Measurements from ENCODE around the gene SHH.

DNA sequence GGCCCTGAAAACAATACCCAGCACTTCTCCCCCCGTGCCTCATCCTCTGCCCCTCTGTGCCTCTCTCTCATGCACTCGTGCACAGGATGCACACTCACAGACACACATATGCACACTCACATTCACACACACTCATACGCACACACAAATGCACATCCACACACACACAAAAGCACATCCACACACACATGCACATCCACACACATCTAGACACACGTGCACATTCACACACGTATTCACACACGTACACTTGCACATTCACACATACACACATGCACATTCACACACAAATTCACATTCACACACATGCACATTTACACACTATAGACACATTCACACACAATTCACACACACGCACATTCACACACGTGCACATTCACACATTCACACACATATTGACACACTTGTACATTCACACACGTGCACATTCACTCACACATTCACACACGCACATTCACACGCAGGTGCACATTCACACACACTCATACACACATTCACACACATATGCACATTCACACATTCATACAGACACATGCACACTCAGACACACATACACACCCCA, 19.2 kb downstream of the SHH start:
- TF ChIP-seq, protein P1, sequence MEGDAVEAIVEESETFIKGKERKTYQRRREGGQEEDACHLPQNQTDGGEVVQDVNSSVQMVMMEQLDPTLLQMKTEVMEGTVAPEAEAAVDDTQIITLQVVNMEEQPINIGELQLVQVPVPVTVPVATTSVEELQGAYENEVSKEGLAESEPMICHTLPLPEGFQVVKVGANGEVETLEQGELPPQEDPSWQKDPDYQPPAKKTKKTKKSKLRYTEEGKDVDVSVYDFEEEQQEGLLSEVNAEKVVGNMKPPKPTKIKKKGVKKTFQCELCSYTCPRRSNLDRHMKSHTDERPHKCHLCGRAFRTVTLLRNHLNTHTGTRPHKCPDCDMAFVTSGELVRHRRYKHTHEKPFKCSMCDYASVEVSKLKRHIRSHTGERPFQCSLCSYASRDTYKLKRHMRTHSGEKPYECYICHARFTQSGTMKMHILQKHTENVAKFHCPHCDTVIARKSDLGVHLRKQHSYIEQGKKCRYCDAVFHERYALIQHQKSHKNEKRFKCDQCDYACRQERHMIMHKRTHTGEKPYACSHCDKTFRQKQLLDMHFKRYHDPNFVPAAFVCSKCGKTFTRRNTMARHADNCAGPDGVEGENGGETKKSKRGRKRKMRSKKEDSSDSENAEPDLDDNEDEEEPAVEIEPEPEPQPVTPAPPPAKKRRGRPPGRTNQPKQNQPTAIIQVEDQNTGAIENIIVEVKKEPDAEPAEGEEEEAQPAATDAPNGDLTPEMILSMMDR (IDR thresholded peaks at IDR 0.05) = no peak
- TF ChIP-seq POLR2A (IDR thresholded peaks at IDR 0.05) = no peak
